ENCODE measurements around the gene OMP.
A peak's percentile ranks its signal among the peaks of the same experiment; 100 is the strongest.
"Not testable (repeated sequence)": the region's sequence is repeated elsewhere in the genome, so short reads cannot be mapped to it uniquely, and the experiment has no call there.

Gene OMP, protein sequence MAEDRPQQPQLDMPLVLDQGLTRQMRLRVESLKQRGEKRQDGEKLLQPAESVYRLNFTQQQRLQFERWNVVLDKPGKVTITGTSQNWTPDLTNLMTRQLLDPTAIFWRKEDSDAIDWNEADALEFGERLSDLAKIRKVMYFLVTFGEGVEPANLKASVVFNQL

DNA sequence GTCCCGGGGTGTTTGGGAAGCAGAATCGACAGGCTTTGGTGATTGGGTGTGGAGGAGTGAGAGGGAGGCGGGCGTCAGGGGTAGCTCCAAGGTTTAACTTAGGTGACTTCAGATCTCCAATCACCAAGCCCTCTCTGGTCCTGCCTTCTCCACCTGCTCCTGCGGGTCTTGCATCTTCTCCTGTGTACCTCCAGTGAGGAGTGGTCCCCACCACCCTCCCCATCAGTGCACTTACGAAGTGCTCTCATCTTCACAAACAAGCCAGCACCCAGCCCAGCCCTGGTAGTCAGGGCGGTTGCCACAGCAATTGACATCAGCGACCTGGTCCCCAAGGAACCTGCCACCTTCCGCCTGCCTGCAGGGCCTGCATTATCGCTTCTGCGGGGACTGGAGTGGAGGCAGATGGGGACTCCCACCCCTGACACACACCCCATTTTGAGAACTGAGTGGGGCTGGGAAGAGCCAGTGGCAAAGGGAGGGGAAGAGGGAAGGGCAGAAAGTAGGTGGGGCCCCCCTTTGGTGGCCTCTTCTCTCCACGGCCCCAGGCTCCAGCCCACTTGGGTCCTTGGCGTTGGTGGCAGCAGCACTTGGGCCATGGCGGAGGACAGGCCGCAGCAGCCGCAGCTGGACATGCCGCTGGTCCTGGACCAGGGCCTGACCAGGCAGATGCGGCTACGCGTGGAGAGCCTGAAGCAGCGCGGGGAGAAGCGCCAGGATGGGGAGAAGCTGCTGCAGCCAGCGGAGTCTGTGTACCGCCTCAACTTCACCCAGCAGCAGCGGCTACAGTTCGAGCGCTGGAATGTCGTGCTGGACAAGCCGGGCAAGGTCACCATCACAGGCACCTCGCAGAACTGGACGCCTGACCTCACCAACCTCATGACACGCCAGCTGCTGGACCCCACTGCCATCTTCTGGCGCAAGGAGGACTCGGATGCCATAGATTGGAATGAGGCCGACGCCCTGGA lies at the start of gene OMP:
OMP (plus strand) TSS at position 595 of the 965 bp plus-strand sequence; CDS start at position 595, 0 bp downstream.
- DNase-seq: no peak

GRCh38 chr11:77053217-77054015 lies 49.2 kb upstream of the OMP start:
- DNase-seq: no peak

GRCh38 chr11:77054084-77054483 lies 48.6 kb upstream of the OMP start:
- no peak for DNase-seq

- DNase-seq: no peak
Observed at GRCh38 chr11:77055101-77055561, 47.5 kb upstream of the OMP start.

DNA sequence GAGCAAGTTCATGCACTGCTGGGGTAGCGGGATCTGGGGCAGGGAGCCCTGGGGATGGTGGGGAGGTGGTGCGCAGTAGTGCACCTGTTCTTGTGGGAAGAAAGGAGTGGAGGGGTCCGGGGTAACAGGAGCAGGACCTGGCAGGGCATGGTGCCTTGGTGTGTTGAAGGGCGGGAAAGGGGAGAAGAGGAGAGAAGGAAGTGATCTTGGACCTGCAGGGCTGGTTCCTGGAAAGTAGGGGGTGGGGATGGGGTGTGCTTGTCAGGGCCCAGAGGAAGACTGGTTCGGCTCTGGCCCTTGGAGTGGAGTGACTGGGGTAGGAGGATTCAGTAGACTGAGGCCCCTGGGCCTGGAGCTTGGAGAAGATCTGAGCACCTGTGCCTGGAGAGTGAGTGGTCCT lies 46.7 kb upstream of the OMP start:
- DNase-seq: no peak

DNA sequence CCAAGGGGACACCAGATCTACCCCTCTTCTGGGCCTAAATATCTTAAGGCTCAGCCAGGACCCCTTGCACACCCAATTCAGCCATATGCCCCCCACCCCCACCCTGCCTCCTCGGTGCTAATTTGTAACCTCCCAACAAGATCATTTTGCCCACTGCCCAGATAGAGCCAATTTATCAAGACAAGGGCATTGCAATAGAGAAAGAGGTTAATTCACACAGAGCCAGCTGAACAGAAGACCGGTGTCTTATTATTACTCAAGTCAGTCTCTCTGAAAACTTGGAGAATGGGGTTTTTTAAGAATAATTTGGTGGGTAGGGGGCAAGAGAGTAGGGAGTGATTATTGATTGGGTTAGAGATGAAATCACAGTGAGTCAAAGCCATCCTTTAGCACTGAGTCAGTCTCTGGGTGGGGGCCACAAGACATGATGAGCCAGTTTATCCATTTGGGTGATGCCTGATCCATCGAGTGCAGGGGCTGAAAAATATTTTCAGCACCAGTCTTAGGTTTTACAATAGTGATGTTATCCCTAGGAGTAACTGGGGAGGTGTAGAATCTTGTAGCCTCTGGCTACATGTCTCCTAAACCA lies 45.7 kb upstream of the OMP start:
- DNase-seq: no peak

DNA sequence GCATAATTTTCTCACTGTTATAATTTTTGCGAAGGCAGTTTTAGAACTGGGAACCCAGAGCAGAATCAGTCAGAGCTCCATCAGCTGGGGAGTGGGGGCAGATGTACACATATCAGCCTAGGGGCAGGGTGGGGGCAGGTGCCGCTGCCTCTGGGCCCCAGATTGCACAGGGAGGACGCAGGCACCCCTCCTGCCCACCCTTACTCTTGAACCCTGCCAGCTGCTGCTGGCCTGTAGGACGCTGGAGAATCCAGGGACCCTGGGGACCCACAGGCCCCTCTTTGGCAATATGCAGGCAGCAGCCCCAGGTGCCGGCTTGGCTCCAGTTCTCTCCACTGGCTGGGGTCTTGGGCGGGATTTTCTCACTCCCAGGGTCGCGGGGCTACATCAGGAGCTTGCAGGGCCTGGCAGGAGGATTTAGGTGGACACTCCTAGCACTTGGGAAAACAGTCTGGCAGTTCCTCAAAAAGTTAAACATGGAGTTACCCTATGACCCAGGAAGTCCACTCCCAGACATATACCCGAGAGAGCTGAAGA lies 44.6 kb upstream of the OMP start:
- no peak for DNase-seq

- no peak for DNase-seq
Observed at GRCh38 chr11:77058900-77059299, 43.7 kb upstream of the OMP start.

- DNase-seq: no peak
Observed at GRCh38 chr11:77059806-77060205, 42.8 kb upstream of the OMP start.

- DNase-seq: no peak
Observed at GRCh38 chr11:77060234-77060633, 42.4 kb upstream of the OMP start.

GRCh38 chr11:77061258-77061657 lies 41.4 kb upstream of the OMP start:
- DNase-seq: not testable (repeated sequence)

DNA sequence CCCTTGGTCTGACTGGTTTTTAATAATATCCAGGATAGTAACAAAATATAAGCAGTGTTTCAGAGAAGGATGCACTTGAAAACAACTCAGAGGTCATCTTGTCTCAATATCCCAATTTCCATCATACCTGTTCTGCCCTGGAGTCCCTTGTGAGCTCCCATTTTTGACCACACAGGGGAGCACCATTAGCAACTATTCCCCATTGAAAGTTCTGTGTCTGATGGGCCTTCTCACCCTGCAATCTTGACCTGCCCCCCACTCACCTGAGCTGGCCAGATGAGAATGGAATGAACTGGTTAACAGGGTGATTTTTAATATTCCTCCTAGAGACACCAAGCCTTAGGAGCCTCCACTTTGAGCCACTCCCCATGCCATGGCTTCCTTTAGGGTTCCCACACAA lies 39.7 kb upstream of the OMP start:
- no peak for DNase-seq

DNA sequence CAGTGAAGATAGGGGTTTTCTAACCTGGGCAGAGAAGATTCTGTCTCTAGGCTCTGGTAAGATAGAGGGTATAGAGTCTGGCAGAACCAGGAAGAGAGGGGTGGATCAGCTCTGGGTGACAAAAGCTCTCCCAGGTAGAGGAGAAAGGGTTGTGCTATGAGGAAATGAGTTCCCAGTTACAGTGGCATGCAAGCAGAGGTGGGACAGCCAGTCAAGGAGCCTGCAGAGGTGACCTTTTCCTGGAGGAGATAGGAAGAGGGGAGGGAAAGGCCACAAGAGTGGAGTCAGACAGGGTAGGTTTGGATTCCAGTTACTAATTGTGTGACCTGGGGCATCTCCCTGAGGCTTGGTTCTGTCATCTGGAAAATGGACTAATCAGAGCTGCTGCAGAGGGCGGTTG lies 39.2 kb upstream of the OMP start:
- DNase-seq: no peak

GRCh38 chr11:77063861-77064260 lies 38.8 kb upstream of the OMP start:
- no peak for DNase-seq

DNA sequence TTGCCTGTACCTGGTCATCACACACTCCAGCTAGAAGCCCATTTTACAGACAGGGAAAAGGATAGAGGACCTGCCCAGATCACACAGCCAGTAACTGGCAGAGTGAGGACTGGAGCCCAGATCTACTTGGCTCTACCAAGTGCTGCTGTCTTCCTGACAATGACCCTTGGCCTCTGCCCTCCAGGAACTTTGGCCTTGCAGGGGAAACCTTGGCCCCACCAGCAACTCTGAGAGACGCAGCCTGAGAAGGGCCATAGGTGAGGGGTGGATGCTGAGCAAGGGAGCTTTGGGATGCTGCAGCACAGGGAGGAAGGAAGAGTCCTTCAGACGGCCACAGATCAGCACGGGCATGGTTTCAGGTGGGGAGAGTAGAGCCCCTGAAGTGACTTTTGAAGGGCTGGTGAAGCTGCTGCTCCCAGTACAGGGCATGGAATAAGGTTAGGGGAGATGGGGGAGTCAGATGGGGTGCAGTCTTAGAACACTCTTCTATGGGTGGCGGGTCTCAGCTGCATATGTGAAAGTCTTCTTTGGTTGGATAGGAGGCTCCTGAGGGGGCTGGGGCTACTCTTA lies 37.9 kb upstream of the OMP start:
- no peak for DNase-seq

GRCh38 chr11:77065878-77066228 lies 36.8 kb upstream of the OMP start:
- peak in 5 of 58 donors; percentile 41 to 70 (median 54) for DNase-seq

DNA sequence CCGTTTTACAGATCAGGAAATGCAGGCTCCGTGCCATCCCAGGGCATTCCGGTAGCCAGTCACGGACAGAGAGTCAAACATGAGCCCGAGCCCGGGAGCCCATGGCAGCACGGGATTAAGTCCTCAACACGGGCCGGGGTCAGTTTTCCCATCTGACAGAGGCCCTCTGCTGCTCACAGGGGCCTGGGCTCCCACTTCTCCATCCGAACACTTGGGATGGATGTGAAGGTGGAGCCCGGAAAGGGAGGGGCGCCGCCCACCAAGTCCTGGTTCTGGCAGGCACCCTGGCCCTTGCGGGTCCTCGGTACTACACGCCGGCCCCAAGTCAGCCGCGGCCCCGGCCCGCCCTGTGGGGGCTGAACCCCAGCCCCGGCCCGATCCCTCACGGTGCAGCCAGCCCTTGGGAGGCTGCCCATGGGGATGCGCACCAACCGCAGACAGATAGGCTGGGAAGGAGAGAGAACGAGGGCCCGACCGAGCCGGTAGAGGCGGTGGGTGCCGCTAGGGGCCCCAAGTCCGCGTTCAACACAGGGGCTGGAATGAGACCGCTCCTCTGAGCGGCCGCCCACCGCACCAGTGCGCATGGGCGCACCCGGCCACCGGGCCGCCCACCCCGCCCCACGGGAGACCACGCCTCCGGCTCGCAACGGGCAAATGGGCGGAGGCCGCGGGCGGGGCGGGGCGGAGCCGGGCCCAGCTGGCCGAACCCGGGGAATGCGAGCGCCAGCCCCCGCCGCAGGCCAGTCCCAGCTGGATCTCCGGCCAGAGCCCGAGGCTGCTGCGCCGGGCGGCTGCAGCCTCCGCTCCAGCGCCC lies 36.2 kb upstream of the OMP start, which contains the start of gene CAPN5:
CAPN5 (plus strand) TSS at position 743 of the 814 bp plus-strand sequence. CDS start 17,916 bp downstream, outside the sequence.
- peak; percentile 65 to 97 (median 89) for DNase-seq

DNA sequence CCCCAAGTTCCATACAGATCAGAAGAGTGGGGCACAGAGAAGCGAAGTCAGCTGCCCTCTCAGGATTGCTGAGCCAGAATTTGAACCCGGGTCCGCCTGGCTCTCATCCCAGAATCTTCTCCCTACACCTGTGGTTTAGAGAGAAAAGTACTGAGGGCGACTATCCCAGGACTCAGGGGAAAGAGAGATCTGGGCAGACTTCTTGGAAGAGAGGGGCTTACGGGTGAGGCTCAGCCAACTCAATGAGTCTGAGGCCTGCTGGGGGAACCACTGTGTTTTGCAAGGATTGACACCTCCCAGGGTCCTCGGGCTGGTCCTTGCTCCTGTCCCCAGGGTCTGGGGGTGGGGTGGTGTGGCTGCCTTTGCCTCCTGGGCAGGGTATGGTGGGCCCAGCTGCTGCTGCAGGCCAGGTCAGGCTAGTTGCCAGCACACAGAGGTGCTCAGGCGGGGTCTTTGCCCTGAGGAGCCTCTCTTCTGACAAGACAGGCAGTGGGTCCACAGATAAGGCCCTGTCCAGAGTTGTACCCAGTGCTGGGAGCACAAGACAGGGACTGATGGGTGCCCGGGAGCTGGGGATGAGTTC lies 34.7 kb upstream of the OMP start:
- DNase-seq: no peak
